B cell (primary cell): Measurements from ENCODE around the gene PIGT. TPM values are rescaled to one million over a fixed set of nuclear protein-coding genes. Genes with fewer than 3 reads are reported as not detected.

Experiments used
- ATAC-seq: fragments of 200-7000 bp; cut with Tn5 transposase; one replicate; pipeline ENCODE4 v1.10.0; 2021; ENCODE audit warnings: low read depth, mild to moderate bottlenecking, moderate number of reproducible peaks, moderate library complexity
- CTCF ChIA-PET: fragments of 350-600 bp; sonication (Branson Sonifier 250); formaldehyde crosslinking; loops from one replicate; lab custom pipeline; 2021; ENCODE audit warnings: antibody characterized with exemption, inconsistent platforms; lab: Charles Lee
- POLR2A ChIA-PET: fragments of 350-600 bp; sonication (Branson Sonifier 250); formaldehyde crosslinking; loops from one replicate; lab custom pipeline; 2021; ENCODE audit warnings: antibody characterized with exemption; lab: Charles Lee
- DNase-seq: peaks from one replicate; pipeline ENCODE4 v3.0.0; 2013
- H2AFZ ChIP-seq: 2 replicates; pipeline ENCODE4 v1.6.1; 2012; ENCODE audit warnings: mild to moderate bottlenecking, low read depth, low read length; ENCODE audit not compliant: insufficient read depth, poor library complexity, severe bottlenecking
- H3K27ac ChIP-seq, 2 donors: 1 replicate in 1 of 2; 2 replicates in 1 of 2; pipeline ENCODE4 v1.5.1; 2012 to 2013; ENCODE audit warnings: low read length in 2 of 2, mild to moderate bottlenecking in 2 of 2, moderate library complexity in 1 of 2
- H3K27me3 ChIP-seq, 4 experiments: fragments of 200-600 bp in 1 of 4; sonication (generic) in 1 of 4; replicated peaks in 1 of 4; 1 replicate in 2 of 4; 2 replicates in 2 of 4; pipeline versions ENCODE4 v1.6.1 to v1.7.0; 2013 to 2016; ENCODE audit warnings: low read length in 3 of 4, mild to moderate bottlenecking in 2 of 4, mixed read lengths in 1 of 4, moderate library complexity in 1 of 4; ENCODE audit not compliant: insufficient read depth in 4 of 4, control insufficient read depth in 3 of 4; ENCODE audit errors: control extremely low read depth in 1 of 4
- H3K36me3 ChIP-seq, 2 experiments: replicated peaks in 1 of 2; 1 replicate in 1 of 2; 2 replicates in 1 of 2; pipeline versions ENCODE4 v1.6.1 to v1.7.1; 2013; ENCODE audit warnings: low read length in 1 of 2; ENCODE audit not compliant: insufficient read depth in 2 of 2, control insufficient read depth in 1 of 2; ENCODE audit errors: control extremely low read depth in 1 of 2, extremely low read depth in 1 of 2
- H3K4me1 ChIP-seq, 2 donors: fragments of 200-600 bp in 1 of 2; sonication (generic) in 1 of 2; 1 replicate in 1 of 2; 2 replicates in 1 of 2; pipeline versions ENCODE4 v1.5.1 to v1.6.1; 2013 to 2017; ENCODE audit warnings: low read length in 2 of 2; ENCODE audit not compliant: control insufficient read depth in 2 of 2, insufficient read depth in 2 of 2
- H3K4me2 ChIP-seq: replicated peaks from 2 replicates; pipeline ENCODE3; 2012; ENCODE audit warnings: mild to moderate bottlenecking, low read depth, low read length; ENCODE audit not compliant: poor library complexity, severe bottlenecking
- H3K4me3 ChIP-seq, 5 experiments: fragments of 200-600 bp in 1 of 5; sonication (generic) in 1 of 5; 1 replicate in 3 of 5; 2 replicates in 2 of 5; pipeline versions ENCODE4 v1.5.1 to v1.7.0; 2011 to 2016; ENCODE audit warnings: low read length in 4 of 5, mild to moderate bottlenecking in 4 of 5, low read depth in 2 of 5, control low read depth in 1 of 5, moderate library complexity in 1 of 5; ENCODE audit not compliant: insufficient read depth in 1 of 5; ENCODE audit errors: control extremely low read depth in 1 of 5, extremely low read depth in 1 of 5
- H3K79me2 ChIP-seq: fragments of 200-600 bp; sonication (generic); one replicate; pipeline ENCODE4 v1.6.0; 2016; ENCODE audit warnings: low read length; ENCODE audit not compliant: control insufficient read depth, insufficient read depth
- H3K9ac ChIP-seq: fragments of 200-600 bp; sonication (generic); 2 replicates; pipeline ENCODE4 v1.6.1; 2017; ENCODE audit warnings: mild to moderate bottlenecking, low read length, moderate library complexity
- H3K9me3 ChIP-seq, 3 donors: one replicate each; pipeline versions ENCODE4 v1.6.1 to v1.7.1; 2013; ENCODE audit warnings: low read length in 2 of 3; ENCODE audit not compliant: control insufficient read depth in 2 of 3, insufficient read depth in 1 of 3; ENCODE audit errors: control extremely low read depth in 1 of 3
- H4K20me1 ChIP-seq: 2 replicates; pipeline ENCODE4 v1.6.0; 2012; ENCODE audit warnings: mild to moderate bottlenecking, low read length; ENCODE audit not compliant: insufficient read depth, control insufficient read depth, poor library complexity, severe bottlenecking
- H3K27ac Mint-ChIP-seq: one replicate; pipeline ENCODE4 v1.8.0; 2021; ENCODE audit warnings: mixed read lengths
- H3K27me3 Mint-ChIP-seq: one replicate; pipeline ENCODE4 v1.8.0; 2021; ENCODE audit warnings: mixed read lengths
- H3K4me1 Mint-ChIP-seq: one replicate; pipeline ENCODE4 v1.8.0; 2021; ENCODE audit warnings: mixed read lengths
- H3K4me3 Mint-ChIP-seq: one replicate; pipeline ENCODE4 v1.8.0; 2021; ENCODE audit warnings: mixed read lengths
- H3K9me3 Mint-ChIP-seq: one replicate; pipeline ENCODE4 v1.8.0; 2022; ENCODE audit warnings: mixed read lengths; ENCODE audit not compliant: insufficient read depth
- CTCF ChIP-seq: fragments of 200-600 bp; IDR thresholded peaks from one replicate; pipeline ENCODE4 v1.8.0; 2022; ENCODE audit warnings: antibody characterized with exemption, mild to moderate bottlenecking
- EZH2 ChIP-seq: IDR thresholded peaks from 2 replicates; pipeline ENCODE4 v1.6.1; 2012; ENCODE audit warnings: borderline replicate concordance, low read depth, mild to moderate bottlenecking, moderate library complexity, low read length; ENCODE audit not compliant: insufficient read depth, poor library complexity, severe bottlenecking
- WGBS: methylation state at CpG from one replicate; pipeline ENCODE4 v1.1.5; 2013; ENCODE audit warnings: missing lambda C conversion rate; ENCODE audit not compliant: insufficient coverage; 5-methylcytosine and 5-hydroxymethylcytosine counted together
- intact Hi-C: fragments of 100-400 bp; cut with micrococcal nuclease; formaldehyde crosslinking; loops from one replicate; pipeline ENCODE4 v1.10.0; 2022
- polyA plus RNA-seq: library from polyadenylated mRNA; depleted of rRNA; stranded (reverse); fragments of >200 nt; gene quantifications from 2 replicates; pipeline ENCODE4 v1.2.3, GENCODE V29; 2012
- total RNA-seq, 2 donors: library from RNA; stranded (reverse); fragments of 120-200 nt in 1 of 2; gene quantifications; 1 replicate in 1 of 2; 2 replicates in 1 of 2; pipeline versions ENCODE4 v1.2.3 to v1.2.4, GENCODE V29; 2013 to 2022

Gene PIGT
- total and polyA plus RNA-seq, 2 donors (not counting 1 experiment from before 2014, with no cell fraction given): 51.6 to 106 TPM

DNA sequence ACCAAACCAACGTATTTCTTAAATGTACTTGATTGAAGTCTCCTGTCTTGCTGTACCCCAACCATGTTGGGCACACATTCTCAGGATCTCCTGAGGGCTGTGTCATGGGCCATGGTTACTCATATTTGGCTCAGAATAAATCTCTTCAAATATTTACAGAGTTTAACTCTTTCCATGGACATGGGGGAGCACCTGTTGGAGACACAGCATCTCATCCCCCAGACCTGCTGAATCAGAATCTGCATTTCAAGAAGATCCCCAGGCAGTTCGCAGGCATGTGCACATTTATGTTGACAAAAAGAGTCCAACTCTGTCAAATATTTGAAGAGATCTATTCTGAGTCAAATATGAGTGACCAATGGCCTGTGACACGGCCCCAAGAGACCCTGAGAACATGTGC is 24.5 kb downstream of the PIGT start:
- CTCF ChIA-PET: interaction anchor here (1.0 to 15.7 kb wide), 5 partner anchors 10 to 119 kb away, joined by 3 to 814 read pairs (median 7); partner anchors contain the start of genes SYS1 and TP53TG5
- no peaks in the 10 kb centered on the region for H4K20me1 ChIP-seq
- peaks cover 14 to 17% of the 10 kb centered on the region in 2 donors for H3K4me1 ChIP-seq
- no peak overlapping the region for H3K4me3 ChIP-seq
- H3K27ac ChIP-seq: no peak overlapping the region
- no peak overlapping the region for H3K9ac ChIP-seq
- WGBS: 94% methylated on average over 2 of the region's 3 CpGs
- POLR2A ChIA-PET: no interaction called here
- H3K9me3 Mint-ChIP-seq: no peaks in the 10 kb centered on the region
- H3K27me3 ChIP-seq: peaks cover 0 to 3% (median 0%) of the 10 kb centered on the region in 4 experiments
- intact Hi-C loops: no loop called here
- no peak overlapping the region for H3K27ac Mint-ChIP-seq
- no peaks in the 10 kb centered on the region for H3K79me2 ChIP-seq
- DNase-seq (no peak), ATAC-seq (no peak)
- H3K27me3 Mint-ChIP-seq: peaks cover 8% of the 10 kb centered on the region
- no peak overlapping the region for H3K4me2 ChIP-seq
- H3K4me1 Mint-ChIP-seq: peaks cover 14% of the 10 kb centered on the region
- no peaks in the 10 kb centered on the region for H3K36me3 ChIP-seq
- no peak overlapping the region for H3K4me3 Mint-ChIP-seq
- H3K9me3 ChIP-seq: no peaks in the 10 kb centered on the region
- no peak overlapping the region for H2AFZ ChIP-seq
- TF ChIP-seq EZH2 (no peak), CTCF (no peak)

DNA sequence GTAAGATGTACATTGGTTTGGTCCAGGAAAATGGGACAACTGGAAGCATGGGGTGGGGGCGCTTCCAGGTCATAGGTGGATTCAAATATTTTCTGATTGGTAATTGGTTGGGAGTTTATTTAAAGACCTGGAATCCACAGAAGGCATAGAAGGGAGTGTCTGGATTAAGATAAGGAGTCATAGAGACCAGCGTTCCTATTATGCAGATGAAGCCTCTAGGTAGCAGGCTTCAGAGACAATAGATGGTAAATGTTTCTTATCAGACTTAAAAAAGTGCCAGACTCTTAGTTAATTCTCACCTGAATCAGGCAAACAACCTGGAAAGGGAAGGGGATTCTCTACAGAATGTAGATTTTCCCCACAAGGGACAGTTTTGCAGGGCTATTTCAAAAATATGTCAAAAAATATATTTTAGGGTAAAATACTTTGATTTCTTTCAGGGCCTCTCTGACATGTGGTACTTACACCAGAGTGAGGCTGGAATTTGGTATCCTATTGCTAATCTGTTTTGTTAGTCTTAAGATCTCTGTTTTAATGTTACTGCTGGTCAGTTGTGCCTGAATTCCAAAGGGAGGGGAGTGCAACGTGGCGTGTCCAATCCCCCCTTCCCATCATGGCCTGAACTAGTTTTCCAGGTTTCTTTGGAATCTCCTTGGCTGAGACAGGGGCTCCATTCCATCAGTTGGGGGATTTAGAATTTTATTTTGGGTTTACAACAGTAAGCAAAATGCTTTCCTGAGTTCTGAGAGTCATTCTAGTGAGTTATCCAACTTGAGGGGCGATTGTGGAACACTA is 25.1 kb downstream of the PIGT start:
- ATAC-seq: no peak
- no peaks in the 10 kb centered on the region for H3K9me3 Mint-ChIP-seq
- peaks cover 9% of the 10 kb centered on the region for H3K27me3 Mint-ChIP-seq
- Histone ChIP-seq H3K4me3 (no peak overlapping the region), H3K27me3 (peaks cover 0 to 3% (median 0%) of the 10 kb centered on the region in 4 experiments), H4K20me1 (no peaks in the 10 kb centered on the region), H2AFZ (no peak overlapping the region), H3K9me3 (no peaks in the 10 kb centered on the region), H3K27ac (no peak overlapping the region), H3K4me2 (no peak overlapping the region), H3K4me1 (peaks cover 8 to 12% of the 10 kb centered on the region in 2 donors), H3K9ac (no peak overlapping the region), H3K36me3 (no peaks in the 10 kb centered on the region), H3K79me2 (no peaks in the 10 kb centered on the region)
- no peak for TF ChIP-seq EZH2
- TF ChIP-seq CTCF: no peak
- H3K27ac Mint-ChIP-seq: no peak overlapping the region
- no peak overlapping the region for H3K4me3 Mint-ChIP-seq
- peaks cover 8% of the 10 kb centered on the region for H3K4me1 Mint-ChIP-seq
- 95% methylated on average over 2 of the region's 5 CpGs for WGBS
- POLR2A ChIA-PET: no interaction called here
- DNase-seq: no peak
- CTCF ChIA-PET: interaction anchor here (1.0 to 15.7 kb wide), 3 partner anchors 9 to 120 kb away, joined by 3 to 814 read pairs (median 12); partner anchors contain the start of genes SYS1 and TP53TG5
- intact Hi-C loops: no loop called here
